HG02571 (cell line): ENCODE measurements around the gene ARCN1.

Experiments
- ATAC-seq: cut with Tn5 transposase; IDR thresholded peaks from one replicate; pipeline ENCODE4 v1.9.1; 2021; ENCODE audit warnings: mild to moderate bottlenecking, moderate library complexity; ENCODE audit not compliant: unreplicated experiment

The ARCN1 gene

GRCh38 chr11:118620529-118621070 is 48.4 kb downstream of the ARCN1 start:
- no peak for ATAC-seq

DNA sequence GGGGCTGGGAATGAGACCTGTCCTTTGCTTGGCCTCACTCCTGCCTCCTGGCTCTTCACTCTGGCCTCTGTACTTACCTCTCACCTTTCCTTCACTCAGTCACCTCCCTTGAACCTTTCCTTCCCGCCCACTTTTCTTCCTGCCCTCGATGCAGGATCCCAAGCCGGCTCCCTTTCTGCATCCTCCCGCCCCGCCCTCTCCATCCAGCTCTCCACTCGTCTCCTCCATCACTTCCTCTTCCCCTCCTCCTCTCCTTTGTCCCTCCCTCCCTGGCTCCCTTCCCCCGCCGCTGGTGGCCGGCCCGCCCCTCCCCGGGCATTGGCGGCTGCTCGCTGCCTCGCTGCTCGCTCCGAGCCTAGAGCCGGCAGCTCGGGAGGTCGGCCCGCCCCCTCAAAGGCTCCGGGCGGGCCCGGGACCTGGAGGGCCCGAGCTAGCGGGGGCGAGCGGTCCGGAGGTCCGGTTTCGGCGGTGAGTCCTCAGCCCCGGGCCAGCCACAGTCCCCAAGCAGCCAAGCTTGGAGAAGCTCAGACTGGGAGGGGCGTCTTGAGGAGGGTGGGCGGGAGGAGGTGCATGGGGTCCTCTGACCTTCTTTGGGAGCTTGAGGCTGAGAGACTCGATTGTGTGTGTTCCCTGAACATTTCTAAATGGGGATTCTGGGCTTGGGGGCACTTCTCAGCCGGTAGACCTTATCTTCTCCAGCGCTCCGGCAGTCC is 49.0 kb downstream of the ARCN1 start:
- ATAC-seq, result no peak

- ATAC-seq, result no peak
Measured at GRCh38 chr11:118621784-118622375, 49.7 kb downstream of the ARCN1 start.

GRCh38 chr11:118622376-118623268 is 50.4 kb downstream of the ARCN1 start:
- no peak for ATAC-seq

GRCh38 chr11:118623269-118623655 is 51.1 kb downstream of the ARCN1 start:
- ATAC-seq, result no peak

- no peak for ATAC-seq
Measured at GRCh38 chr11:118625036-118625690, 53.0 kb downstream of the ARCN1 start.

- ATAC-seq, result no peak
Measured at GRCh38 chr11:118625976-118626375, 53.8 kb downstream of the ARCN1 start.

GRCh38 chr11:118627566-118627965 is 55.4 kb downstream of the ARCN1 start:
- no peak for ATAC-seq

DNA sequence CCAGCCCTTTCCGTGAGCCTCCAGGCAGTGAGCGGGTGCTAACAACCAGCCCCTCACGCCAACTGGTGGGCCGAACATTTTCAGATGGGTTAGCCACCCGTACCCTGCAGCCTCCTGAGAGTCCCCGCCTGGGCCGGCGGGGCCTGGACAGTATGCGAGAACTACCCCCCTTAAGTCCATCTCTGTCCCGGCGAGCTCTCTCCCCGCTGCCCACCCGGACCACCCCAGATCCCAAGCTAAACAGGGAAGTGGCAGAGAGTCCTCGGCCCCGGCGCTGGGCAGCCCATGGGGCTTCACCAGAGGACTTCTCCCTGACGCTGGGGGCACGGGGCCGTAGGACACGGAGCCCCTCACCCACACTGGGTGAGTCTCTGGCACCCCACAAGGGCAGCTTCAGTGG is 55.8 kb downstream of the ARCN1 start:
- no peak for ATAC-seq

DNA sequence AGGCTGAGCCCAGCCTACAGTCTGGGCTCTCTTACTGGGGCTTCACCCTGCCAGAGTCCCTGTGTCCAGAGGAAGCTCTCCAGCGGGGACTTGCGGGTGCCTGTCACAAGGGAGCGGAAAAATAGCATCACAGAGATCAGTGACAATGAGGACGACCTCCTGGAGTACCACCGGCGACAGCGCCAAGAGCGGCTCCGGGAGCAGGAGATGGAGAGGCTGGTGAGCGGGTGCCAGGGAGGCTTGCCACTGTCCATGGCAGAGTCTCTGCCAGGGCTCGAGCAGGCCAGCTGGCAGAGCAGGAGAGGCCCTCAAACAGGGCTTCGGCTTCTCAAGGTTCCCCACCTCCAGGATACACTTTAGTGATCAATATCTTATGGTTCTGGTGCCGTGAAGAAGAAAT is 56.2 kb downstream of the ARCN1 start:
- no peak for ATAC-seq

GRCh38 chr11:118628861-118629549 is 56.8 kb downstream of the ARCN1 start:
- no peak for ATAC-seq

DNA sequence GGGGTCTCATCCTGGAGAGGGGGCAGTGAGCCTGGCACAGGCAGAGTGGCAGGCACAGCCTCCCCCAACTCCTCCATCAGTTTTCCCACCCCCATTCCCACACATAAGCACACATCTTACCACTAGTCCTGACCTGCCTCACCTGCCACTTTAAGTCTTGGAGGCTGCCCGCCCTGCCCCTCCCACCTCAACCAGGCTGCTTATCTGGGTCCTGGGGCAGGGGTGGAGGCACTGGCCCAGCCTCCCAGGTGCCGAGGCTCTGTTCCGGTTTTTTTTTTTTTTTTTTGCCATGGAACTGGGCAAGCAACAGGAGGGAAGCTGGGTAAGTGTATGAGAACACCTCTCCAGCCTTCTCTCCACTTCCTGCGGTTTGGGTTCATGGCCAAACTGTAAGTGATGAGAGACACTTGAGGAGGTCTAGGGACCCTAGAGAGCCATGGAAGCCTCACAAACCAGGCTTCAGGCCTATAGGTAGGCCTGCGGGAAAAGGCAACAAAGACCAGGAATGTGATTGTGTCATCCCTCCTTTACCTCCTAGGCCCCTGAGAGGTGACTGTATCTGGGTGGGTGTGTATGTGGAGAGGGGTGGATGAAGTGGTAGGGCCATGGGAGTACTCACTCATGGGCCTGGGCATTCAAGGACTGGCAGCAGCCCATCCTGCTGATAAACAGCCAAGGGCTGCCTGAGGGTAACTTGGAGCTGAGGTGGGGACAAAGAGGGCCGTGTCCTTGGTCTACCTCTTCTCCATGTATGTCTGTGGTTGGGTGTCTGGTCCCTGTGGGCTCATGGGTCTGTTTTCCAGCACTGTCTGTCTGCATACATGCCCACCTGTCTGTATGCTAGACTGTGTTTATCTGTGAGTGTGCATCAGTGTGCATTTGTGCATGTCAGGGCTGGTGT is 57.8 kb downstream of the ARCN1 start:
- no peak for ATAC-seq

DNA sequence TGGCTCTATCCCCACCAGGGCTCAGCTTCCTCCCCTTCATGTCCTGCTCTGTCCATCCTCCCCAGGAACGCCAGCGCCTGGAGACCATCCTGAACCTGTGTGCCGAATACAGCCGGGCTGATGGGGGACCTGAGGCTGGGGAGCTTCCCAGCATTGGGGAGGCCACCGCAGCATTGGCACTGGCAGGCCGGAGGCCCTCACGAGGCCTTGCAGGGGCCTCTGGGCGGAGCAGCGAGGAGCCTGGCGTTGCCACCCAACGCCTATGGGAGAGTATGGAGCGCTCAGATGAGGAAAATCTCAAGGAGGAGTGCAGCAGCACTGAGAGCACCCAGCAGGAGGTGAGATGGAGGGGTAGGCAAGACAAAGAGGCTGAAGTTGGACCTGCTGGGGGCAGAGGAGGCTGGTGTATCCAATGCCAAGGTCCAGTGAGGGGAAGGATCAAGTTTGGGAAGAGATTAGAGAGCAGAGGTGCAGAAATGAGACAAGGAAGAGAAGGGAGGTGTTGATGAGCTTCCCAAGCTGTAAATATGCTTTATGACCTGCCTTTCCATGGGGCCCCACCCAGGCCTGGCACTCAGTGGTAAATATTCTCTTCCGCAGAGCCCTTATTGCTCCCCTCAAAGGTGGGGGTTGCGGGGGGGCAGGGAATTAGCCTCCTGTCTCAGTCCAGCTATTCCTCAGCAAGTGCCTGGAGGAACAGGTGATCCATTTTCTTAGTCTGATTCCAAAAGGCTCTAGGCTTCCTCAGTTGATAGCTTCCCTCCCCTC is 59.1 kb downstream of the ARCN1 start:
- ATAC-seq, result no peak

DNA sequence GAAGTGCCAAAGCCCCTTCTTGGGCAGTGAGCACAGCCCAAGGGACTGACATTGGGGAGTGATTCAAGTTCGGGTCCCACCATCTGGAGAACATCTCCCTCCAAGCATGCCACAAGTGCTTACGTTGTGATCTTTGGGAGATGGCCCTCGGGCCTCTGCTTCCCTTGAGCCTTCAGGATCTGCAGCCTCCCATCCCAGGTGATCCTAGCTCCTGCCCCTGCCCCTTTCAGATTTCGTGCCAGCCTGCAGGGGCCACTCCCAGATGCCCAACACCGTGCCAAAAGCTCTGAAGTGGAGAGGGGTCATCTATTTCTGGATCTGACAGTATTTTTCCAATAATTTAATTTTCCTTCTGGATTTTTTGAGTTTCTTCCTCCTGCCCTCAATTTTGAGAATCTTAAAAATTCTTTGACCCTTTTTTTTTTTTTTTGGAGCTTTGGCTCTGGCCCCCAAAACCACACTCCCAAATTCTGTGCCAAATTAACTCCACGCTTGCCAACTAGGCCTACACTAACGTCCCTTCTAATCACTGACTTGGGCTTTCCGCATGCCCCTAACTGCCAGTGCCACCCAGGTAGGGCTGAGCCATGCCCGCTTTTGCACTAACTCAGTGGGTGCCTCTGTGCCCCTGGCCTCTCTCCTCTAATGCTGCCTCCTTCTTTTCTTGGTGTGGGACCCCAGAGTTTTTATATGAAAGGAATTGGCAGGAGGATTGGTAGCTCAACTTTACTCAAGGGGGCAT is 60.5 kb downstream of the ARCN1 start:
- no peak for ATAC-seq

DNA sequence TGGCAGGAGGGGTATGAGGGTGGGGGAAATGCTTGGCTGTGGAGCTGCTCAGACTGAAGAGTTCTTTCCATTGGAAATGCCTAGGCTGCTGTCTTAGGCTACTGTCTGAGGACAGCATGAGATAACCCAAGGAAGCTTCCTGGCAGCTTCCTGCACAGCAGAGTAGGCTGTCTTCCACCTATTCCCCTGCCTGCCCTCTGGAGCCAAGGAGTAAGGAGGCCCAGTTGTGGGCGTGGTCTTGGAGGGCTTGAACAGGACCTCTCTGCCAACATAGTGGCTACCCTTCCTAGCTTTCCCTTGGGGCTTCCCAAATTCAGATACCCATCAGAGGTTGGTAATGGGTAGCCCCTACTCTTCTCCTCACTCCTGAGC is 61.1 kb downstream of the ARCN1 start:
- no peak for ATAC-seq

- no peak for ATAC-seq
Measured at GRCh38 chr11:118633979-118634378, 61.8 kb downstream of the ARCN1 start.

GRCh38 chr11:118634431-118635236 is 62.4 kb downstream of the ARCN1 start:
- no peak for ATAC-seq
